Colonic mucosa (tissue), 4 donors: ENCODE measurements around the gene VIT. TPM values are rescaled to one million over a fixed set of nuclear protein-coding genes. Genes with fewer than 3 reads are reported as not detected.

Experiments used
- DNase-seq: peaks from one replicate; pipeline ENCODE4 v3.0.0-alpha.2; 2020
- H3K27ac ChIP-seq: fragments of 200-600 bp; one replicate; pipeline ENCODE4 v1.8.0; 2021
- H3K27me3 ChIP-seq: fragments of 200-600 bp; one replicate; pipeline ENCODE4 v1.8.0; 2021
- H3K36me3 ChIP-seq: fragments of 200-600 bp; one replicate; pipeline ENCODE4 v1.8.0; 2021
- H3K4me1 ChIP-seq: fragments of 200-600 bp; one replicate; pipeline ENCODE4 v1.8.0; 2021; ENCODE audit warnings: mild to moderate bottlenecking
- H3K4me3 ChIP-seq: fragments of 200-600 bp; one replicate; pipeline ENCODE4 v1.8.0; 2021
- H3K9ac ChIP-seq, 2 donors: one replicate each; pipeline ENCODE4 v1.7.0; 2013; ENCODE audit warnings: control low read depth in 2 of 2, low read depth in 2 of 2, low read length in 2 of 2
- H3K9me3 ChIP-seq: fragments of 200-600 bp; one replicate; pipeline ENCODE4 v1.8.0; 2021
- CTCF ChIP-seq: fragments of 200-600 bp; IDR thresholded peaks from one replicate; pipeline ENCODE4 v1.8.0; 2022; ENCODE audit warnings: antibody characterized with exemption, mild to moderate bottlenecking
- intact Hi-C: fragments of 100-400 bp; cut with DNase I; formaldehyde crosslinking; loops from one replicate; pipeline ENCODE4 v1.14.1; 2022
- total RNA-seq, 2 donors: library from RNA; stranded (reverse); fragmentation: NEBNext Ultra II Directional in 1 of 2; extraction: Animal tissue kit (Norgen Biotek cat#: 25700) in 1 of 2; gene quantifications; one replicate each; pipeline ENCODE4 v1.2.1, GENCODE V29; 2021
- donor health status: healthy.
- donor health status: DM: no; HTN: no; CAD: no.
- donor health status: DM: no; HTN: no; CAD: no.

Gene VIT
- total RNA-seq, 2 donors from 2014 or later: 0.20 to 0.21 TPM

GRCh38 chr2:36729067-36729466 is 32.6 kb downstream of the VIT start:
- H3K27ac ChIP-seq: no peak overlapping the region
- no peak overlapping the region for H3K9ac ChIP-seq
- TF ChIP-seq CTCF: no peak
- no peaks in the 10 kb centered on the region for H3K27me3 ChIP-seq
- no peaks in the 10 kb centered on the region for H3K9me3 ChIP-seq
- H3K36me3 ChIP-seq: no peaks in the 10 kb centered on the region
- no peak overlapping the region for H3K4me3 ChIP-seq
- no peak for DNase-seq
- intact Hi-C loops: no loop called here
- H3K4me1 ChIP-seq: no peaks in the 10 kb centered on the region

- TF ChIP-seq CTCF: no peak
- Histone ChIP-seq H3K36me3 (no peaks in the 10 kb centered on the region), H3K27ac (no peak overlapping the region), H3K4me3 (no peak overlapping the region), H3K9ac (no peak overlapping the region), H3K4me1 (no peaks in the 10 kb centered on the region), H3K27me3 (no peaks in the 10 kb centered on the region), H3K9me3 (no peaks in the 10 kb centered on the region)
- DNase-seq: no peak
- intact Hi-C loops: no loop called here
Measured at GRCh38 chr2:36731941-36732672, 35.6 kb downstream of the VIT start.

GRCh38 chr2:36732673-36733036 is 36.1 kb downstream of the VIT start:
- intact Hi-C loops: no loop called here
- no peak for TF ChIP-seq CTCF
- DNase-seq: no peak
- Histone ChIP-seq H3K27me3 (no peaks in the 10 kb centered on the region), H3K27ac (no peak overlapping the region), H3K4me1 (no peaks in the 10 kb centered on the region), H3K9ac (no peak overlapping the region), H3K4me3 (no peak overlapping the region), H3K36me3 (no peaks in the 10 kb centered on the region), H3K9me3 (no peaks in the 10 kb centered on the region)

GRCh38 chr2:36733215-36733614 is 36.7 kb downstream of the VIT start:
- DNase-seq: no peak
- H3K9me3 ChIP-seq: no peaks in the 10 kb centered on the region
- intact Hi-C loops: no loop called here
- H3K4me3 ChIP-seq: no peak overlapping the region
- H3K27me3 ChIP-seq: no peaks in the 10 kb centered on the region
- TF ChIP-seq CTCF: no peak
- H3K4me1 ChIP-seq: no peaks in the 10 kb centered on the region
- H3K36me3 ChIP-seq: no peaks in the 10 kb centered on the region
- H3K27ac ChIP-seq: no peak overlapping the region
- H3K9ac ChIP-seq: no peak overlapping the region

GRCh38 chr2:36734304-36734703 is 37.8 kb downstream of the VIT start:
- H3K27me3 ChIP-seq: no peaks in the 10 kb centered on the region
- no peak for TF ChIP-seq CTCF
- no peak overlapping the region for H3K4me3 ChIP-seq
- H3K9me3 ChIP-seq: no peaks in the 10 kb centered on the region
- DNase-seq: no peak
- intact Hi-C loops: no loop called here
- H3K27ac ChIP-seq: no peak overlapping the region
- H3K36me3 ChIP-seq: no peaks in the 10 kb centered on the region
- no peak overlapping the region for H3K9ac ChIP-seq
- H3K4me1 ChIP-seq: no peaks in the 10 kb centered on the region
